ENCODE measurements around the gene CLCN2.
"Not testable (repeated sequence)": the region's sequence is repeated elsewhere in the genome, so short reads cannot be mapped to it uniquely, and the experiment has no call there.

CLCN2 gene

GRCh38 chr3:184344579-184345316 lies 16.7 kb downstream of the CLCN2 start:
- peaks cover 23% of the 10 kb centered on the region for H3K4me1 ChIP-seq (ENCODE audit: control insufficient read depth, insufficient read depth, low read length)
- H3K9me3 ChIP-seq (ENCODE audit: control insufficient read depth, low read length), result no peaks in the 10 kb centered on the region
- WGBS, 2 experiments, result 83% methylated on average over 23 of the region's 24 CpGs
- peaks cover 7% of the 10 kb centered on the region for H3K36me3 ChIP-seq (ENCODE audit: control insufficient read depth, insufficient read depth, low read length)
- H3K27me3 ChIP-seq (ENCODE audit: control insufficient read depth, insufficient read depth, low read length, poor library complexity, severe bottlenecking), result no peaks in the 10 kb centered on the region
- no peak overlapping the region for H3K27ac ChIP-seq (ENCODE audit: insufficient read depth, low read depth, low read length, poor library complexity, severe bottlenecking)
- H3K4me3 ChIP-seq (ENCODE audit: insufficient read depth, low read depth, low read length), result no peak overlapping the region

DNA sequence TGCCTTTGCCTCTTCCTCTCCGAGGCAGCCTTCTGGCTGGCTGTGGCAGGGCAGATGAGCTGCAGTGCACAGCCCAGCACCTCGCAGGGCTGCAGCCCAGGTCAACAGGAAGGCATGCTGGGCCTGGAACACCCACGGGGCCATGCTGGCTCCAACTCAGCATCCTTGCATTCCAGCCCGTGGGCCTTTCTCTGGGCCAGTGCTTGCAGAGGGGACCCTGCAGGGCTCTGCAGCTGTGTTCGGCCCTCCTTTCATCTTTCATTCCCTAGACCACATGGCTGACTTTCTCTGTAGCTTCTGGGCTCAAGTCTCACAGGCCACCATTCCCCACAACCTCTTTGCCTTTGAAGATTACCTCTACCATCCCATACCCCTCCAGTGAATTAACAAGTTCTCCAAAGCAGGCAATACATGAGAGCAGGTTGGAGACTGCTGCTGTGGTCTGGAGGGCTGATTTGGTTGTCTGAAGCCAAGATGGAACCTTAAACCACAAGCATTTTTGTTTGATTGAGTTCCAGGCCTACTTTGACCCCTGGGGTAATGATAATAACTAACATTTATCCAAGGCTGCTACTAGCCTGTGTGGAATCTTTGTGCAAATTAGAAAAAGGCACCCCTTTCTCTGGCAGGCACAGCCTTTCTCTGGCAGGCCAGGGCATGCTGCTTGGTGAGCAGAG lies 18.1 kb downstream of the CLCN2 start:
- Histone ChIP-seq H3K9me3 (ENCODE audit: control insufficient read depth, low read length) (no peaks in the 10 kb centered on the region), H3K4me1 (ENCODE audit: control insufficient read depth, insufficient read depth, low read length) (peaks cover 32% of the 10 kb centered on the region), H3K4me3 (ENCODE audit: insufficient read depth, low read depth, low read length) (no peak overlapping the region), H3K36me3 (ENCODE audit: control insufficient read depth, insufficient read depth, low read length) (peaks cover 7% of the 10 kb centered on the region), H3K27ac (ENCODE audit: insufficient read depth, low read depth, low read length, poor library complexity, severe bottlenecking) (no peak overlapping the region), H3K27me3 (ENCODE audit: control insufficient read depth, insufficient read depth, low read length, poor library complexity, severe bottlenecking) (no peaks in the 10 kb centered on the region)
- 68% methylated on average over 5 of the region's 5 CpGs for WGBS, 2 experiments

- H3K27me3 ChIP-seq (ENCODE audit: control insufficient read depth, insufficient read depth, low read length, poor library complexity, severe bottlenecking), result no peaks in the 10 kb centered on the region
- H3K27ac ChIP-seq (ENCODE audit: insufficient read depth, low read depth, low read length, poor library complexity, severe bottlenecking), result no peak overlapping the region
- no peak overlapping the region for H3K4me3 ChIP-seq (ENCODE audit: insufficient read depth, low read depth, low read length)
- H3K4me1 ChIP-seq (ENCODE audit: control insufficient read depth, insufficient read depth, low read length), result peaks cover 44% of the 10 kb centered on the region
- 93% methylated on average over 7 of the region's 7 CpGs for WGBS, 2 experiments
- peaks cover 7% of the 10 kb centered on the region for H3K36me3 ChIP-seq (ENCODE audit: control insufficient read depth, insufficient read depth, low read length)
- H3K9me3 ChIP-seq (ENCODE audit: control insufficient read depth, low read length), result no peaks in the 10 kb centered on the region
These were observed 19.5 kb downstream of the CLCN2 start for GRCh38 chr3:184341925-184342324.

DNA sequence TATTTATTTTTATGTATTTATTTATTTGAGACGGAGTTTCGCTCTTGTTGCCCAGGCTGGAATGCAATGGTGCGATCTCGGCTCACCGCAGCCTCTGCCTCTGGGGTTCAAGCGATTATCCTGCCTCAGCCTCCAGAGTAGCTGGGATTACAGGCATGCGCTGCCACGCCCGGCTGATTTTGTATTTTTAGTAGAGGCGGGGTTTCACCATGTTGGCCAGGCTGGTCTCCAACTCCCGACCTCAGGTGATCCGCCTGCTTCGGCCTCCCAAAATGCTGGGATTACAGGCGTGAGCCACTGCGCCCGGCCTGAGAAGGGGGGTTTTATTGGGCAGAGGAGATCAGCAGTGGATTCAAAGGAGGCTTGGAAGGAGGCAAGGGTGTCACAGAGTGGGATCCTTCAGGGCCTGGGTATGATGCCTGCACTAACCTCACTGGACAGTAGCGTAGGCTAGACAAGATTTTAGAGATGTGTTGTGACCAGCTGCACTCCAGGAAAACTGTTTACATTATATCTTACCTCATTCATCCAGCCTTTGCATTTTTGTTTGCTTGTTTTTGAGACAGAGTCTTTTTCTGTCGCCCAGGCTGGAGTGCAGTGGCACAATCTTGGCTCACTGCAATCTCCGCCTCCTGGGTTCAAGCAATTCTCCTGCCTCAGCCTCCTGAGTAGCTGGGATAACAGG lies 21.8 kb downstream of the CLCN2 start:
- not testable (repeated sequence) for H3K27me3 ChIP-seq (ENCODE audit: control insufficient read depth, insufficient read depth, low read length, poor library complexity, severe bottlenecking); H3K27ac ChIP-seq (ENCODE audit: insufficient read depth, low read depth, low read length, poor library complexity, severe bottlenecking); H3K4me3 ChIP-seq (ENCODE audit: insufficient read depth, low read depth, low read length); H3K9me3 ChIP-seq (ENCODE audit: control insufficient read depth, low read length); H3K36me3 ChIP-seq (ENCODE audit: control insufficient read depth, insufficient read depth, low read length)
- H3K4me1 ChIP-seq (ENCODE audit: control insufficient read depth, insufficient read depth, low read length), result peaks cover 33% of the 10 kb centered on the region
- 93 to 94% methylated on average over 19 of the region's 19 CpGs for WGBS, 2 experiments

GRCh38 chr3:184339001-184339400 lies 22.4 kb downstream of the CLCN2 start:
- peaks cover 33% of the 10 kb centered on the region for H3K4me1 ChIP-seq (ENCODE audit: control insufficient read depth, insufficient read depth, low read length)
- H3K27ac ChIP-seq (ENCODE audit: insufficient read depth, low read depth, low read length, poor library complexity, severe bottlenecking), result peak overlapping the region; percentile 64
- H3K9me3 ChIP-seq (ENCODE audit: control insufficient read depth, low read length), result no peaks in the 10 kb centered on the region
- 68 to 69% methylated on average over 8 of the region's 8 CpGs for WGBS, 2 experiments
- no peaks in the 10 kb centered on the region for H3K27me3 ChIP-seq (ENCODE audit: control insufficient read depth, insufficient read depth, low read length, poor library complexity, severe bottlenecking)
- H3K4me3 ChIP-seq (ENCODE audit: insufficient read depth, low read depth, low read length), result peak overlapping the region; percentile 11
- peaks cover 11% of the 10 kb centered on the region for H3K36me3 ChIP-seq (ENCODE audit: control insufficient read depth, insufficient read depth, low read length)

DNA sequence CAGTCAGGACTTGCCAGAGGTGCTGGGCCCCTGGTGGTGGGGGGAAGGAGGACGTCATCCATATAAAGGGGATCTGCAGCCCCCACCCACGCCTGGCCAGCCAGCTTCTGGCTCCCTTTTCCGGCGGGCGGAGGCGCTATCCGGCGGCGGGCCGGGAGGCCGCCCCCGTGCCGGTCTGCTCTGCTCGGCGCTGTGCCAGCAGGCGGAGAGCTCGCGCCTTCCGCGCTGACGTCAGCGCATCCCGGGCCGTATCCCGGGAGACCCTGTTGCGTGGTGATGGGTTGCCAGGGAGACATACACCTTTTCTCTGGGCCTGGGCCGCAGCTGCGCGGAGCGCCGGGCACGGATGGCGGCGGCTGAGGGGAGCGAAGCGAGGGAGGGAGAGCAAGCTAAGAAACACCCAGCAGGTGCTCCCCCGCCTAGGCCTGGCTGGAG lies 22.9 kb downstream of the CLCN2 start:
- H3K9me3 ChIP-seq (ENCODE audit: control insufficient read depth, low read length), result no peaks in the 10 kb centered on the region
- peaks cover 31% of the 10 kb centered on the region for H3K4me1 ChIP-seq (ENCODE audit: control insufficient read depth, insufficient read depth, low read length)
- 28 to 37% methylated on average over 37 of the region's 37 CpGs for WGBS, 2 experiments
- no peaks in the 10 kb centered on the region for H3K27me3 ChIP-seq (ENCODE audit: control insufficient read depth, insufficient read depth, low read length, poor library complexity, severe bottlenecking)
- H3K4me3 ChIP-seq (ENCODE audit: insufficient read depth, low read depth, low read length), result peak overlapping the region; percentile 11
- peak overlapping the region; percentile 64 for H3K27ac ChIP-seq (ENCODE audit: insufficient read depth, low read depth, low read length, poor library complexity, severe bottlenecking)
- peaks cover 14% of the 10 kb centered on the region for H3K36me3 ChIP-seq (ENCODE audit: control insufficient read depth, insufficient read depth, low read length)

DNA sequence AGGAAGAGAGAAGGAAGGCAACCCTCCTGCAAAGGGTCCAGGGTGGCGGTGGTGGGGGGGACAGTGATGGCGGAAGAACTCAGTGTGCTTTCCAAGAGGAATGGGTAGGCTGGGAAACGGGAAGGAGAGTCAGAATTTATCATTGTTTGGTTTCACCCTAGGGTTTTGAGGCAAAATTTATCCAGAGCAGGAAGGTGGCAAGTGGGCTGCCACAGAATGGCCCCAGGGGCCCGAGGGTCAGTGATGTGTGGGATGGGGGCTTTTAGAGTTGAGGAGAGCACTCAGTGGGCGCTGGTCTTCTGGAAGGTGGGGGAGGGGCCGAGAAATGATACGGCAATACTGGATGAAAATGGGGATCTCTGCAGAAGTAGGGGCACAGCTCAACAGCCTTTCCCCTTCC lies 23.4 kb downstream of the CLCN2 start:
- 80 to 84% methylated on average over 7 of the region's 7 CpGs for WGBS, 2 experiments
- peaks cover 16% of the 10 kb centered on the region for H3K36me3 ChIP-seq (ENCODE audit: control insufficient read depth, insufficient read depth, low read length)
- H3K4me1 ChIP-seq (ENCODE audit: control insufficient read depth, insufficient read depth, low read length), result peaks cover 27% of the 10 kb centered on the region
- H3K27me3 ChIP-seq (ENCODE audit: control insufficient read depth, insufficient read depth, low read length, poor library complexity, severe bottlenecking), result no peaks in the 10 kb centered on the region
- peak overlapping the region; percentile 64 for H3K27ac ChIP-seq (ENCODE audit: insufficient read depth, low read depth, low read length, poor library complexity, severe bottlenecking)
- H3K9me3 ChIP-seq (ENCODE audit: control insufficient read depth, low read length), result no peaks in the 10 kb centered on the region
- no peak overlapping the region for H3K4me3 ChIP-seq (ENCODE audit: insufficient read depth, low read depth, low read length)

GRCh38 chr3:184337399-184337714 lies 24.0 kb downstream of the CLCN2 start, which contains the start of gene FAM131A:
TSS of gene FAM131A (plus strand) at chr3:184337600. CDS start at chr3:184337631, 31 bp downstream.
- Histone ChIP-seq H3K27me3 (ENCODE audit: control insufficient read depth, insufficient read depth, low read length, poor library complexity, severe bottlenecking) (no peaks in the 10 kb centered on the region), H3K4me1 (ENCODE audit: control insufficient read depth, insufficient read depth, low read length) (peaks cover 27% of the 10 kb centered on the region), H3K9me3 (ENCODE audit: control insufficient read depth, low read length) (no peaks in the 10 kb centered on the region), H3K36me3 (ENCODE audit: control insufficient read depth, insufficient read depth, low read length) (peaks cover 20% of the 10 kb centered on the region), H3K4me3 (ENCODE audit: insufficient read depth, low read depth, low read length) (peak within 1 kb of the TSS; percentile 68), H3K27ac (ENCODE audit: insufficient read depth, low read depth, low read length, poor library complexity, severe bottlenecking) (peak within 1 kb of the TSS; percentile 95)
- WGBS, 2 experiments, result 90 to 94% methylated on average over 6 of the region's 6 CpGs

- Histone ChIP-seq H3K36me3 (ENCODE audit: control insufficient read depth, insufficient read depth, low read length) (peaks cover 24% of the 10 kb centered on the region), H3K27me3 (ENCODE audit: control insufficient read depth, insufficient read depth, low read length, poor library complexity, severe bottlenecking) (no peaks in the 10 kb centered on the region), H3K4me1 (ENCODE audit: control insufficient read depth, insufficient read depth, low read length) (peaks cover 27% of the 10 kb centered on the region), H3K27ac (ENCODE audit: insufficient read depth, low read depth, low read length, poor library complexity, severe bottlenecking) (peak overlapping the region; percentile 95), H3K9me3 (ENCODE audit: control insufficient read depth, low read length) (no peaks in the 10 kb centered on the region), H3K4me3 (ENCODE audit: insufficient read depth, low read depth, low read length) (peak overlapping the region; percentile 68)
- 47 to 49% methylated on average over 17 of the region's 17 CpGs for WGBS, 2 experiments
These were observed 24.6 kb downstream of the CLCN2 start for GRCh38 chr3:184336547-184337398.

Measured in ectodermal cell (in vitro differentiated cells).